Measurements from ENCODE around the gene SORBS2.

DNA sequence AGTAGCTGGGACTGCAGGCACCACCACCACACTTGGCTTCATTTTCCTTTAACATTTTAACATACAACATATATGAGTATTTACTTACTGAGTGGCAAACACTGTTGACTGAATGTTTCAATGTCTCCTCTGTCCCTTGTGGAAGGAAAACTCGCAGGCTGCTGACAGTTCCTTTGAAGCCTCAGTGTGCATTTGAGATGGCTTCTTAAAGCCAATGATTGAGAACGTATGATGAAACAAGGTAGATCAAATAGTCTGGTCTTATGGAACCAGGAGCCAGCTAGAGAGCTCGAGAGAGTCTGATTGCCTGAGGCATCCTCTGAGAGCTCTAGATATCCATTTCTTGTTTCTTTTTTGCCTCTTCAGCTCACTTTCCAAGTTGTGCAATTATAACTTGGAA is 233.7 kb downstream of the SORBS2 start:
- TF ChIP-seq CTCF (IDR thresholded peaks at IDR 0.05) (no peak), POLR2A (IDR thresholded peaks at IDR 0.05) (no peak)
